Lower lobe of right lung (tissue), 2 donors: ENCODE results near the gene LRP1B. TPM values are rescaled to one million over a fixed set of nuclear protein-coding genes. Genes with fewer than 3 reads are reported as not detected.

ENCODE experiments used
- ATAC-seq, 2 donors: fragments of 200-7000 bp; cut with Tn5 transposase; one replicate each; pipeline ENCODE4 v1.9.1; 2020 to 2022; ENCODE audit warnings: mild to moderate bottlenecking in 2 of 2, moderate library complexity in 2 of 2
- DNase-seq: peaks from one replicate; pipeline ENCODE4 v3.0.0-alpha.2; 2020
- H3K27ac ChIP-seq: fragments of 200-600 bp; one replicate; pipeline ENCODE4 v1.8.0; 2022
- H3K27me3 ChIP-seq: fragments of 200-600 bp; one replicate; pipeline ENCODE4 v1.8.0; 2022; ENCODE audit warnings: low read depth
- H3K36me3 ChIP-seq: fragments of 200-600 bp; one replicate; pipeline ENCODE4 v1.8.0; 2022; ENCODE audit warnings: mild to moderate bottlenecking
- H3K4me1 ChIP-seq: fragments of 200-600 bp; one replicate; pipeline ENCODE4 v1.8.0; 2022
- H3K4me3 ChIP-seq: fragments of 200-600 bp; one replicate; pipeline ENCODE4 v1.8.0; 2022; ENCODE audit warnings: mild to moderate bottlenecking
- H3K9me3 ChIP-seq: fragments of 200-600 bp; one replicate; pipeline ENCODE4 v1.8.0; 2022
- intact Hi-C: fragments of 100-400 bp; cut with DNase I; formaldehyde crosslinking; loops from one replicate; pipeline ENCODE4 v1.11.0; 2022
- total RNA-seq: library from RNA; stranded (reverse); fragmentation: NEBNext Ultra II Directional; extraction: Animal tissue kit (Norgen Biotek cat#: 25700); gene quantifications from one replicate; pipeline ENCODE4 v1.2.1, GENCODE V29; 2021
- TF ChIP-seq, protein P1 (sequence below): fragments of 200-600 bp; IDR thresholded peaks from one replicate; pipeline ENCODE4 v1.8.0; 2022; ENCODE audit warnings: antibody characterized with exemption, mild to moderate bottlenecking
- donor health status: DM: no; HTN: yes; CAD: no; lungs with severe emphysema.

Gene LRP1B
- total RNA-seq, 1 donor from 2014 or later: 0.09 TPM

DNA sequence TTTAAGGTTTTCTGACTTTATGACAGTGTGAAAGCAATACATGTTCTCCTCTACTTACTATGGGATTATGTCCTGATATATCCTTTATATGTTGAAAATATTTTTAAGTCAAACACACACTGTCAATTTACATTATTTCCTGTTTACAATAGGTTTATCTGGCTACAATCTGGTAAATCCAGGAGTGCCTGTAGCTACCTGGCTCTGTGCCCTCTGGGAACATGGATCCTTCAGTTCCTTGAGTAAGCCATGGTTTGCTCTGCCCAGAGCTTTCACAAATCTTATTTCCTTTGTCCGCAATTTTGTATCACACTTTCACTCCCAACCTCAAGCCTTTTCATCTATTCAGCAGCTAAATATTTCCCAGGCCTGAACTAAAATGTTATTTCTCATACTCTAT is 1768.5 kb downstream of the LRP1B start:
- Histone ChIP-seq H3K36me3 (no peaks in the 10 kb centered on the region), H3K4me3 (no peak overlapping the region), H3K4me1 (no peaks in the 10 kb centered on the region), H3K27ac (no peak overlapping the region), H3K27me3 (no peaks in the 10 kb centered on the region), H3K9me3 (no peaks in the 10 kb centered on the region)
- DNase-seq (no peak), ATAC-seq (no peak)
- intact Hi-C loops: no loop called here
- TF ChIP-seq, protein P1, sequence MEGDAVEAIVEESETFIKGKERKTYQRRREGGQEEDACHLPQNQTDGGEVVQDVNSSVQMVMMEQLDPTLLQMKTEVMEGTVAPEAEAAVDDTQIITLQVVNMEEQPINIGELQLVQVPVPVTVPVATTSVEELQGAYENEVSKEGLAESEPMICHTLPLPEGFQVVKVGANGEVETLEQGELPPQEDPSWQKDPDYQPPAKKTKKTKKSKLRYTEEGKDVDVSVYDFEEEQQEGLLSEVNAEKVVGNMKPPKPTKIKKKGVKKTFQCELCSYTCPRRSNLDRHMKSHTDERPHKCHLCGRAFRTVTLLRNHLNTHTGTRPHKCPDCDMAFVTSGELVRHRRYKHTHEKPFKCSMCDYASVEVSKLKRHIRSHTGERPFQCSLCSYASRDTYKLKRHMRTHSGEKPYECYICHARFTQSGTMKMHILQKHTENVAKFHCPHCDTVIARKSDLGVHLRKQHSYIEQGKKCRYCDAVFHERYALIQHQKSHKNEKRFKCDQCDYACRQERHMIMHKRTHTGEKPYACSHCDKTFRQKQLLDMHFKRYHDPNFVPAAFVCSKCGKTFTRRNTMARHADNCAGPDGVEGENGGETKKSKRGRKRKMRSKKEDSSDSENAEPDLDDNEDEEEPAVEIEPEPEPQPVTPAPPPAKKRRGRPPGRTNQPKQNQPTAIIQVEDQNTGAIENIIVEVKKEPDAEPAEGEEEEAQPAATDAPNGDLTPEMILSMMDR: no peak

DNA sequence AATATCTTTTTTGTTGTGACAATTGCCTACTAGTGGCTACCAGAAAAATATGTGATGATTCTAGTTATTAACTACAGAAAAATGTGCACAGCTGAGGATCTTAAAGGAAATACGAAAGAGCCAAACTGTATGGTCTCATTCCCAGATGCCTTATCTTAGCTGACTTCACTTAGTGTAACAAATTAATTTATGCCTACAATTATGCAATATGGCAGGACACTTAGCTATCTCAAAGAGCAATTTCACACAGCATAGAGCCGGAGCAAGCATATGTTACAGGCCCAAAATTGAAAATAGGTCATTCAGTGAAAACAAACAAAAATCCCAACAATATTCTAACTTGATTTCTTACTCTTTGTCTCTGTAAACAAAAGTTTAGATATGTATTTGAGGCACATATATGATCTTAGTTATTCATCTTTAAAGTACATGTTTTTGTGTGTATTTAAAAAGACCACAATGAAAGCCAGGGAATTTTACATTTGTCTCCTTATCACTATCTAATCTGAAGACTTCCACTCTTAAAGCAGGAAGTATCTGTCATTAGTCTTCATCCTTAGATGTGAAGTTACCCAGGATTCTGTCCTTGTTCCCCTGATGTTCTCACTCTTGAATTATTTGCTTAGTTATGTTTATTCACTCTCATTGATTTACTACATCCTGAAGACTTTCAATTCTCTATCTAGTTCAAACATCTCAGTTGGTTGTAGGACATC is 1771.6 kb downstream of the LRP1B start:
- DNase-seq (no peak), ATAC-seq (no peak)
- no peaks in the 10 kb centered on the region for H3K4me1 ChIP-seq
- TF ChIP-seq, protein P1: no peak
- intact Hi-C loops: no loop called here
- H3K4me3 ChIP-seq: no peak overlapping the region
- no peaks in the 10 kb centered on the region for H3K9me3 ChIP-seq
- H3K27ac ChIP-seq: no peak overlapping the region
- no peaks in the 10 kb centered on the region for H3K36me3 ChIP-seq
- H3K27me3 ChIP-seq: no peaks in the 10 kb centered on the region

DNA sequence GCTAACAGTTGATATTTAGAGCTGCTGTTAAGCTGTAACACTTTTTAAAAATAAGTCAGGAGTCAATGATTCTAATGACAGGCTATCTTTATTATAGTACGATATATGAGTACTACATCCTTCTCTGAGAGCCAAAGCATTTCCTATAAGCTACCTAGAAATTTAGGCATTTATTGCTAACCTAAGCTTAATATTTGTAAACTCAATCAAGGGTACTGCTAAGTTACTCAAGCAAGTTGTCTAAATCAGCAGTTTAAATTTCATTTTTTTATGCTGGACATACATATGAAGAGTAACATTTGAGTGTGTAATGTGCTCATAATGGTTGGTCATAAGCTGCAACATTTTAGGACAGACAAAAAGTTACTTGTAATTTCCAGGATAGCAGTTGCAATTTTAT is 1774.1 kb downstream of the LRP1B start:
- DNase-seq: no peak
- intact Hi-C loops: no loop called here
- H3K27me3 ChIP-seq: no peaks in the 10 kb centered on the region
- no peaks in the 10 kb centered on the region for H3K9me3 ChIP-seq
- H3K27ac ChIP-seq: no peak overlapping the region
- no peaks in the 10 kb centered on the region for H3K36me3 ChIP-seq
- no peak for ATAC-seq
- TF ChIP-seq, protein P1: no peak
- H3K4me1 ChIP-seq: no peaks in the 10 kb centered on the region
- no peak overlapping the region for H3K4me3 ChIP-seq

DNA sequence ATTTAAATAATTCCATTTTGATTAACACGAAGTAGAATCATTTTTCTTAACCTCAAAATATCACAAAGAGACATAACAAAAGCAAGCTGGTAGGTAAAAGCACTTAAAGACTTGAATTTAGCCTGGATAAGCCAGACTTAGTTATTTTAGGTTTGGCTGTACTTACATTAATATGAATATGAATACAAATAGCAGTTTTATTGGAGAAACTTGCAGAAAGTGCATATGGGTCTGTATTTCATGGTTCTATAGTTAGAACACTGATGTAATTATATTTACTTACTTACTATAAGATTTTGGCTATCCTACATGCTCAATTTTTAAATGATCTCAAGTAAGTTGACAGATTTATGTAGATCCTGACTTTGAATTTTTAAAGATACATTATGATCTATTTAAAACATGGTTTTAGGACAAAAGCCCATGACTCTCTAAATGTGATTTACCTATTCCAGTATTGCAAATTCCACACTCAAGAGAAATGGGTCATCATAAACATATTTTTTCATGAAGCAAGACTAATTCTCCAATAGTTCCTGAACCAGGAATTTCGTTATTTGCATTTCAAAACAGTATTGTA is 1775.2 kb downstream of the LRP1B start:
- Histone ChIP-seq H3K27ac (no peak overlapping the region), H3K27me3 (no peaks in the 10 kb centered on the region), H3K4me1 (no peaks in the 10 kb centered on the region), H3K9me3 (no peaks in the 10 kb centered on the region), H3K4me3 (no peak overlapping the region), H3K36me3 (no peaks in the 10 kb centered on the region)
- intact Hi-C loops: no loop called here
- TF ChIP-seq, protein P1: no peak
- ATAC-seq (no peak), DNase-seq (no peak)

DNA sequence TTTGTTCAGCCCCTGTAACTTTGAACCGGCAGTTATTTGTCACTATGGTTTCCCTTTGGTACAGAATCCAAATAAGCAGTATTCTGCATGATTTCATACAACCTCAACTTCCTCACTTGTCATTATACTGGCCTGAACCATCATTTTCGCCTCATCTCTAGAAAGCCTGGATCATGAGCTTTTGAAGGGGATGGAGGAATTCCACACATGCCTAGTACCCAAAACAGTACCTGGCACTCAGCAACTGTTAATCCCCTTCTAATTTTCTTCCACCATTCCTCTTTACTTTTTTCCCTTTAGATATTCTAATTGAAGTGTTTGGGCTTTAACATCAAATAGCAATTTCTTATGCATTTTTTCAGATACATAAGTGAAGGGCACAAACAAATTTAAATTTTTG is 1776.3 kb downstream of the LRP1B start:
- H3K36me3 ChIP-seq: no peaks in the 10 kb centered on the region
- H3K9me3 ChIP-seq: no peaks in the 10 kb centered on the region
- H3K27ac ChIP-seq: no peak overlapping the region
- no peaks in the 10 kb centered on the region for H3K4me1 ChIP-seq
- H3K27me3 ChIP-seq: no peaks in the 10 kb centered on the region
- ATAC-seq: no peak
- intact Hi-C loops: no loop called here
- TF ChIP-seq, protein P1: no peak
- H3K4me3 ChIP-seq: no peak overlapping the region
- DNase-seq: no peak
